Brain microvascular endothelial cell (primary cell): ENCODE results near the gene LY6G6F.
A peak's percentile ranks its signal among the peaks of the same experiment; 100 is the strongest.

Experiments
- DNase-seq: peaks from one replicate; pipeline ENCODE4 v3.0.0-alpha.2; 2020
- H3K27ac ChIP-seq: fragments of 250-450 bp; sonication (Bioruptor Pico); 2 replicates; pipeline ENCODE4 v1.5.1; 2020; ENCODE audit warnings: mild to moderate bottlenecking, moderate library complexity
- H3K27me3 ChIP-seq: fragments of 250-450 bp; sonication (Bioruptor Pico); replicated peaks from 2 replicates; pipeline ENCODE4 v1.5.1; 2020; ENCODE audit warnings: mild to moderate bottlenecking
- H3K36me3 ChIP-seq: fragments of 250-450 bp; sonication (Bioruptor Pico); replicated peaks from 2 replicates; pipeline ENCODE4 v1.5.1; 2020; ENCODE audit warnings: mild to moderate bottlenecking
- H3K4me3 ChIP-seq: 2 replicates; pipeline ENCODE4 v1.5.1; 2011; ENCODE audit warnings: low read depth, mild to moderate bottlenecking, control low read depth, low read length, moderate library complexity
- in situ Hi-C: cut with HindIII; loops from 2 replicates; pipeline ENCODE4 v1.10.0; 2017; ENCODE audit warnings: low sequenced_read_pairs, low pct_ligation_motif_present
- TF ChIP-seq, protein P1 (sequence below): IDR thresholded peaks from 2 replicates; pipeline ENCODE4 v1.5.1; 2011; ENCODE audit warnings: low read depth, mild to moderate bottlenecking, moderate library complexity, low read length, control low read depth, inconsistent platforms; ENCODE audit errors: missing control alignments

LY6G6F gene

DNA sequence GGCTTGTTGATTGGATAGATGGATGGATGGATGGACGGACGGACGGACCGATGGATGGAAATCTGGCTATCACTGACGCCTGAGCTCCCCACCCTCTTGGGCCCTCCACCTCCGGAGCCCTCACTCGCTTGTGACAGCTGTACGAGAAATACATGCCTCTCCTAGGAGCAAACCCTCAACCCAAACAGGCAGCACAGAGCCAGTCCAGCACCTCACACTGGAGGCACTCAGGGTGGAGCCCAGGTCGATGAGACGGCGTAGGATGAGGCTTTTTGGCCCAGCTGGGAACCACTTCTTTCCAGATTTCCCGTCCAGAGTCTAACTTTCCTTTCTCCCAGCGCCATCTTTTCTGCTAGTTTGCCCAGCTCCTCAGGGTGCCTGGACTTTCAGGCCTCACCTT is 23.1 kb upstream of the LY6G6F start:
- no peak overlapping the region for H3K27ac ChIP-seq
- TF ChIP-seq, protein P1, sequence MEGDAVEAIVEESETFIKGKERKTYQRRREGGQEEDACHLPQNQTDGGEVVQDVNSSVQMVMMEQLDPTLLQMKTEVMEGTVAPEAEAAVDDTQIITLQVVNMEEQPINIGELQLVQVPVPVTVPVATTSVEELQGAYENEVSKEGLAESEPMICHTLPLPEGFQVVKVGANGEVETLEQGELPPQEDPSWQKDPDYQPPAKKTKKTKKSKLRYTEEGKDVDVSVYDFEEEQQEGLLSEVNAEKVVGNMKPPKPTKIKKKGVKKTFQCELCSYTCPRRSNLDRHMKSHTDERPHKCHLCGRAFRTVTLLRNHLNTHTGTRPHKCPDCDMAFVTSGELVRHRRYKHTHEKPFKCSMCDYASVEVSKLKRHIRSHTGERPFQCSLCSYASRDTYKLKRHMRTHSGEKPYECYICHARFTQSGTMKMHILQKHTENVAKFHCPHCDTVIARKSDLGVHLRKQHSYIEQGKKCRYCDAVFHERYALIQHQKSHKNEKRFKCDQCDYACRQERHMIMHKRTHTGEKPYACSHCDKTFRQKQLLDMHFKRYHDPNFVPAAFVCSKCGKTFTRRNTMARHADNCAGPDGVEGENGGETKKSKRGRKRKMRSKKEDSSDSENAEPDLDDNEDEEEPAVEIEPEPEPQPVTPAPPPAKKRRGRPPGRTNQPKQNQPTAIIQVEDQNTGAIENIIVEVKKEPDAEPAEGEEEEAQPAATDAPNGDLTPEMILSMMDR = no peak
- peaks cover 25% of the 10 kb centered on the region for H3K36me3 ChIP-seq
- no peaks in the 10 kb centered on the region for H3K27me3 ChIP-seq
- in situ Hi-C loops = no loop called here
- DNase-seq = no peak
- no peak overlapping the region for H3K4me3 ChIP-seq

DNA sequence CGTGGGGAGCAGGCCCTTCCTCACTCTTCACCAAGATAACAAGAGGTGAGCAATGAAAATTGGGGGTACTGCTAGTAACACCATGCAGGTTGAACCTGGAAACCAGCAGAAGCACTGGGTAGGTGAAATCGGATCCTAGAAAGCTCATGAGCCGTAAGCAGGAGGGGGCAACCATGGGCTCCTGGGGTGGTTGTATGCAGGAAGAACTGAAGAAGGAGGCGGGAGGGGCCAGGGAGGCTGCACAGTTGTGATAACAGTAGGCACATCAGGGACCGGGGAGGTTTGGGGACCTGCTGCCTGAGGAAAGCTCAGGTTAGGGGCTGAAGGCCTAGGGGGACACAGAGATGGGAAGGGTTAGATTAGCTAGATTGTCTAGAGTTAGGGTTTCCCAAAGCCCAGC is 20.2 kb upstream of the LY6G6F start:
- in situ Hi-C loops = no loop called here
- DNase-seq = no peak
- TF ChIP-seq, protein P1 = no peak
- Histone ChIP-seq H3K4me3 (no peak overlapping the region), H3K36me3 (peaks cover 52% of the 10 kb centered on the region), H3K27me3 (no peaks in the 10 kb centered on the region), H3K27ac (no peak overlapping the region)

DNA sequence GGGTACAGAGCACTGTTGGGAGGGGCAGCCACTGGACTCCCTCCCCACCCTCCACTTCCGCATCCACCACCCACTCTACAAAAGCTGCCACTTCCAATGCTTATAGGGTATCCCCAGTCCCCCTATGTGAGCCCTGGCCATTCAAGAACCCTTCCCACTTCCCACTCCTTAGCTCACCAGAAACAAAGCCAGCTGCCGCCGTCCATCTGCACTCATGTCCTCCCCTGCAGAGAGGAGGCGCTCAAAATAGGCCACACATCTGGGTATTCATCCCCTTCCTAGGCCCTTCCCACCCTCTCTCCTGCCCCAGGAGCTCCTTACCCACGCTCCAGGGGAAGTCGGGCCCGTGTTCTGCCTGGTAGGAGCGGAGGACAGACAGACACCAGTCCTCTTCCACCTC is 19.3 kb upstream of the LY6G6F start:
- peaks cover 57% of the 10 kb centered on the region for H3K36me3 ChIP-seq
- no peak overlapping the region for H3K27ac ChIP-seq
- DNase-seq = no peak
- no peaks in the 10 kb centered on the region for H3K27me3 ChIP-seq
- TF ChIP-seq, protein P1 = no peak
- in situ Hi-C loops = no loop called here
- no peak overlapping the region for H3K4me3 ChIP-seq

DNA sequence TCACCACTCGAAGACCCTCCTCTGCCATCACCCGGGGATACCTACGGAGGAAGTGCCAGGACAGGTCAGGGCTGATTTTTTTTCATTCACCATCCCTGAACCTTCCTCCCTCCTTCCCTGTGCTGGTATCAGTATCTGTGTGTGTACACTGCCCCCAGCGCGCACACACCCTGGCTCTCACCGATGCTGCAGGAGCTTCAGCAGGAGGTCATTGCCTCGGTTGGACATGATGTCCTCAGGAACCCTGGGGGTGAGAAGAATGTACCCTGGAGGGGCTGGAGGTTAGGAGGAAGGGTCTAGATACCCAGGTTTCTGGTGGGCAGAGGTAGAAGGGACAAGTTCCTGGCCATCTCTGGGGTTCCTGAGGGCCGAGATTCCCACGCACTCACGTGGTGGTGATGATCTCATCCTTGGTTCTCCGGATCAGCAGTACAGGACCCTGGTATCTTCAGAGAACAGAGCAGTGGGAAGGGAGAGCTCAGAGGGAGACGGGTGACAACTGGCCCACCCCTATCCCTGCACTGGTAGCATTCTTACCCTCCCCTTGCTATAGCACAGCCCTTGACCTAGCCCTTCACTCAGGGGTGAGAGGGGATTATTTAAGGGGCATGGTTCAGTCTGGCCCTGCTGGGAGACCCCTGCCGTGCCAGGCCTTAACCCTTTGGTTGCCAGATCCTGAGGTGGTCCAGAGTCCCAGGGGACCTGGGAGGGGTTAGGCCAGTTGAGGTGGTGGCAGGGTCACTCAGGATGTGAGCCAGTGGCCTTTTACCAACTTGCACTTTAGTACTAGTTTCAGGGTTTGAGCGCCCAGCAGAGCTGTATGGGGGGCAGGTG is 18.6 kb upstream of the LY6G6F start:
- no peak overlapping the region for H3K27ac ChIP-seq
- peaks cover 60% of the 10 kb centered on the region for H3K36me3 ChIP-seq
- in situ Hi-C loops = no loop called here
- DNase-seq = no peak
- no peak overlapping the region for H3K4me3 ChIP-seq
- TF ChIP-seq, protein P1 = no peak
- H3K27me3 ChIP-seq = no peaks in the 10 kb centered on the region

DNA sequence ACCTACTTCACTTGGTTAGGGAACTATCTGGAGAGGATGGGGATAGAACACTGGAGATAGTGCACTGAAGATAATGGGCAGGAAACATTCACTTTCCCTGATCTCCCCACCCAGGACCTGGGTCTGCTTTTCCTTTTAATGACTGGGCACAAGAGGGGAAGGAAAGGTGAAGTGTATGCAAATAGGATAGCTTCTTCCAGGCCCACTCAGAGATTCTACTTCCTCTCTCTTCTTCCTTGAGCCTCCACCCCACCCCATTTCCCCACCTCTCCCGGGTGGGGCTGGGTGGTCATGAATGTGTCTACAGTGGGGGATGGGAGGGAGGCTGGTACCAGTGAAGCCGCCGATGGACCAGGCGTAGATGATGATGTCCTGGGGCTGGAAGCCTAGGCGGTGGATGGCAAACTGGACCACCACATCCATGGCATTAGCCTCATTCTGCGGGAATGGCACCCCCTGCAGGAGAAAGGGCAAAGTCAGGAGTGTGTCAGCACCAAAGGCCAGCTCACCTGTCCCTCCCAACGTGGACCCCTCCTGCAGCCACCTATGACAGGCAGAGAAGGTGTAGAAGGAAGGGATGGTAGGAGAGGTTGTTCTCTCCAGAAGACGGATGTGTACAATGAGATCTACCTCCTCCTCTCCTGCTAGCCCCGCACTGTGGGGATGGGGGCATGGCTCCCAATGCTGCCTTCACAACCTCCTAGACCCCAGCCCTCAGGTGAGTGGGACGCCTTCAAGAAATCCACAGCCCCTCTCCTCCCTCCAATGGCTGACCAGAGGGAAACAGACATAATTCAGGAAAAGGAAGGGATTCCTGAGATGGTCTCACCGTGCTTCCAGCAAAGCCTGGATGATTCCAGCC is 17.2 kb upstream of the LY6G6F start:
- H3K27ac ChIP-seq = no peak overlapping the region
- no peak for DNase-seq
- H3K27me3 ChIP-seq = no peaks in the 10 kb centered on the region
- no peak overlapping the region for H3K4me3 ChIP-seq
- H3K36me3 ChIP-seq = peaks cover 67% of the 10 kb centered on the region
- in situ Hi-C loops = no loop called here
- TF ChIP-seq, protein P1 = peak; percentile 69
